Neural cell (in vitro differentiated cells): ENCODE measurements around the gene OVOL1. TPM values are rescaled to one million over a fixed set of nuclear protein-coding genes. Genes with fewer than 3 reads are reported as not detected.
"Not testable (repeated sequence)": the region's sequence is repeated elsewhere in the genome, so short reads cannot be mapped to it uniquely, and the experiment has no call there.

Experiments used
- H2AFZ ChIP-seq: fragments of 200-600, 300-800 bp; sonication (generic), shearing (Covaris generic); 2 replicates; pipeline ENCODE4 v1.6.0; 2014; ENCODE audit warnings: low read depth, mild to moderate bottlenecking, antibody characterized with exemption, low read length, moderate library complexity
- H3F3A ChIP-seq: fragments of 200-600 bp; shearing (Covaris generic); 2 replicates; pipeline ENCODE4 v1.6.1; 2016; ENCODE audit warnings: mild to moderate bottlenecking, moderate library complexity, mixed read lengths, antibody characterized with exemption, low read length; ENCODE audit not compliant: insufficient read depth, poor library complexity, severe bottlenecking
- H3K27ac ChIP-seq: fragments of 200-600, 300-800 bp; sonication (generic), shearing (Covaris generic); 2 replicates; pipeline ENCODE4 v1.5.1; 2014; ENCODE audit warnings: mild to moderate bottlenecking, low read length, moderate library complexity
- H3K27me3 ChIP-seq: fragments of 300-800, 200-600 bp; sonication (generic), shearing (Covaris generic); 2 replicates; pipeline ENCODE4 v1.6.0; 2014; ENCODE audit warnings: mild to moderate bottlenecking, low read depth, low read length, moderate library complexity; ENCODE audit not compliant: insufficient read depth
- H3K36me3 ChIP-seq: fragments of 300-800, 200-600 bp; sonication (generic), shearing (Covaris generic); 2 replicates; pipeline ENCODE4 v1.5.1; 2014; ENCODE audit warnings: mild to moderate bottlenecking, antibody characterized with exemption, low read length, moderate library complexity; ENCODE audit not compliant: insufficient read depth
- H3K4me2 ChIP-seq: fragments of 300-800, 200-600 bp; sonication (generic), shearing (Covaris generic); 2 replicates; pipeline ENCODE4 v1.6.0; 2014; ENCODE audit warnings: mild to moderate bottlenecking, low read length
- H3K4me3 ChIP-seq: fragments of 300-800, 200-600 bp; sonication (generic), shearing (Covaris generic); 2 replicates; pipeline ENCODE4 v1.5.1; 2014; ENCODE audit warnings: mild to moderate bottlenecking, low read length, moderate library complexity
- H3K79me2 ChIP-seq: fragments of 200-600 bp; shearing (Covaris generic); replicated peaks from 2 replicates; pipeline ENCODE4 v1.6.0; 2014; ENCODE audit warnings: mild to moderate bottlenecking, low read length, moderate library complexity; ENCODE audit not compliant: insufficient read depth
- H3K9ac ChIP-seq: fragments of 300-800, 200-600 bp; sonication (generic), shearing (Covaris generic); 2 replicates; pipeline ENCODE4 v1.6.1; 2016; ENCODE audit warnings: mild to moderate bottlenecking, low read length, mixed read lengths
- H3K9me2 ChIP-seq: fragments of 200-600 bp; shearing (Covaris generic); 2 replicates; pipeline ENCODE4 v1.6.1; 2016; ENCODE audit warnings: mild to moderate bottlenecking, low read length, mixed read lengths; ENCODE audit not compliant: insufficient read depth
- H3K9me3 ChIP-seq: fragments of 200-600, 300-800 bp; sonication (generic), shearing (Covaris generic); 2 replicates; pipeline ENCODE4 v1.6.1; 2016; ENCODE audit warnings: mild to moderate bottlenecking, mixed run types, low read length, moderate library complexity, mixed read lengths
- H4K20me1 ChIP-seq: fragments of 200-600 bp; shearing (Covaris generic); 2 replicates; pipeline ENCODE4 v1.6.1; 2016; ENCODE audit warnings: mild to moderate bottlenecking, mixed run types; ENCODE audit not compliant: insufficient read depth
- CTCF ChIP-seq: fragments of 450-650 bp; IDR thresholded peaks from 2 replicates; pipeline ENCODE4 v1.5.1; 2014; ENCODE audit warnings: antibody characterized with exemption, mild to moderate bottlenecking, moderate library complexity; ENCODE audit not compliant: poor library complexity, severe bottlenecking
- EP300 ChIP-seq: fragments of 450-650 bp; conservative IDR thresholded peaks from 2 replicates; pipeline ENCODE4 v1.6.1; 2014; ENCODE audit warnings: antibody characterized with exemption, mild to moderate bottlenecking, moderate library complexity; ENCODE audit not compliant: poor library complexity, severe bottlenecking
- EZH2 ChIP-seq: fragments of 200-600, 300-800 bp; shearing (Covaris generic), sonication (generic); IDR thresholded peaks from 2 replicates; pipeline ENCODE4 v1.6.1; 2014; ENCODE audit warnings: antibody characterized with exemption, low read length, borderline replicate concordance, mild to moderate bottlenecking; ENCODE audit not compliant: insufficient read depth, poor library complexity, severe bottlenecking
- MXI1 ChIP-seq: fragments of 450-650 bp; conservative IDR thresholded peaks from 2 replicates; pipeline ENCODE4 v1.6.1; 2014; ENCODE audit warnings: antibody characterized with exemption, mild to moderate bottlenecking; ENCODE audit not compliant: poor library complexity, severe bottlenecking
- POLR2AphosphoS5 ChIP-seq: IDR thresholded peaks from 2 replicates; pipeline ENCODE4 v1.6.1; 2012
- RAD21 ChIP-seq: fragments of 450-650 bp; conservative IDR thresholded peaks from 2 replicates; pipeline ENCODE4 v1.6.1; 2014; ENCODE audit warnings: antibody characterized with exemption, mild to moderate bottlenecking, moderate library complexity
- REST ChIP-seq: IDR thresholded peaks from 2 replicates; pipeline ENCODE4 v1.6.1; 2012; ENCODE audit warnings: borderline replicate concordance
- SMC3 ChIP-seq: fragments of 450-650 bp; conservative IDR thresholded peaks from 2 replicates; pipeline ENCODE4 v1.6.1; 2014; ENCODE audit warnings: antibody characterized with exemption, mild to moderate bottlenecking, moderate library complexity; ENCODE audit not compliant: poor library complexity
- TAF1 ChIP-seq: IDR thresholded peaks from 2 replicates; pipeline ENCODE4 v1.6.1; 2012; ENCODE audit warnings: low read depth
- polyA plus RNA-seq: library from polyadenylated mRNA; depleted of rRNA; stranded (reverse); fragments of >200 nt; gene quantifications from 2 replicates; pipeline ENCODE4 v1.2.3, GENCODE V29; 2014

Gene OVOL1
- polyA plus RNA-seq, 1 donor from 2014 or later = not detected

GRCh38 chr11:65826984-65827735, 40.3 kb downstream of the OVOL1 start:
- Histone ChIP-seq H3K27me3 (no peaks in the 10 kb centered on the region), H3F3A (no peaks in the 10 kb centered on the region), H3K27ac (no peak overlapping the region), H4K20me1 (no peaks in the 10 kb centered on the region), H3K9me3 (no peaks in the 10 kb centered on the region), H3K79me2 (no peaks in the 10 kb centered on the region), H3K36me3 (no peaks in the 10 kb centered on the region), H3K9ac (no peak overlapping the region), H3K9me2 (no peaks in the 10 kb centered on the region), H3K4me2 (no peak overlapping the region), H3K4me3 (no peak overlapping the region), H2AFZ (no peak overlapping the region)
- TF ChIP-seq CTCF = no peak
- TF ChIP-seq REST = no peak
- no peak for TF ChIP-seq RAD21
- TF ChIP-seq EP300 = no peak

GRCh38 chr11:65829459-65829858, 42.6 kb downstream of the OVOL1 start:
- H3K79me2 ChIP-seq = peaks cover 4% of the 10 kb centered on the region
- H3K9ac ChIP-seq = no peak overlapping the region
- no peak overlapping the region for H3K4me3 ChIP-seq
- no peaks in the 10 kb centered on the region for H3K9me3 ChIP-seq
- no peaks in the 10 kb centered on the region for H4K20me1 ChIP-seq
- no peaks in the 10 kb centered on the region for H3K36me3 ChIP-seq
- TF ChIP-seq REST (no peak), CTCF (no peak), EZH2 (no peak), POLR2AphosphoS5 (no peak), SMC3 (no peak), TAF1 (no peak), MXI1 (no peak), EP300 (no peak), RAD21 (no peak)
- H2AFZ ChIP-seq = no peak overlapping the region
- H3K27ac ChIP-seq = no peak overlapping the region
- H3K4me2 ChIP-seq = no peak overlapping the region
- H3K27me3 ChIP-seq = no peaks in the 10 kb centered on the region
- H3F3A ChIP-seq = no peaks in the 10 kb centered on the region
- no peaks in the 10 kb centered on the region for H3K9me2 ChIP-seq

DNA sequence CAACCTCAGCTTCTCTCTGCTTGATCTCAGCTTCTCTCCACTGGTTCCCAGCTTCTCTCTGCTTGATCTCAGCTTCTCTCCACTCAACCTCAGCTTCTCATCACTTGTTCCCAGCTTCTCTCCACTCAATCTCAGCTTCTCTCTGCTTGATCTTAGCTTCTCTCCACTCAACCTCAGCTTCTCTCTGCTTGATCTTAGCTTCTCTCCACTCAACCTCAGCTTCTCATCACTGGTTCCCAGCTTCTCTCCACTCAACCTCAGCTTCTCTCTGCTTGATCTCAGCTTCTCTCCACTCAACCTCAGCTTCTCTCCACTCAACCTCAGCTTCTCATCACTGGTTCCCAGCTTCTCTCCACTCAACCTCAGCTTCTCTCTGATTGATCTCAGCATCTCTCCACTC, 45.4 kb downstream of the OVOL1 start:
- H3K4me2 ChIP-seq = not testable (repeated sequence)

More for the DNA sequence above, 45.4 kb downstream of the OVOL1 start:
- not testable (repeated sequence) for H3K9ac ChIP-seq, H3F3A ChIP-seq, H3K9me3 ChIP-seq, H3K4me3 ChIP-seq, H4K20me1 ChIP-seq, H3K9me2 ChIP-seq, H2AFZ ChIP-seq, H3K36me3 ChIP-seq, H3K27ac ChIP-seq, H3K27me3 ChIP-seq, H3K79me2 ChIP-seq
